Kidney epithelial cell (primary cell): Measurements from ENCODE around the gene CHKA. TPM values are rescaled to one million over a fixed set of nuclear protein-coding genes. Genes with fewer than 3 reads are reported as not detected.

ENCODE experiments used
- DNase-seq: peaks from one replicate; pipeline ENCODE4 v3.0.0-alpha.2; 2010; ENCODE audit warnings: low read depth
- H3K27me3 ChIP-seq: 2 replicates; pipeline ENCODE4 v1.6.0; 2011; ENCODE audit warnings: low read length; ENCODE audit not compliant: control insufficient read depth, insufficient read depth
- H3K36me3 ChIP-seq: 2 replicates; pipeline ENCODE4 v1.5.1; 2011; ENCODE audit warnings: low read length; ENCODE audit not compliant: control insufficient read depth, insufficient read depth
- H3K4me3 ChIP-seq: 2 replicates; pipeline ENCODE4 v1.5.1; 2011; ENCODE audit warnings: low read depth, mild to moderate bottlenecking, control low read depth, low read length
- total RNA-seq: library from RNA; depleted of rRNA; stranded (reverse); fragments of >200 nt; gene quantifications from 2 replicates; pipeline ENCODE4 v1.2.3, GENCODE V29; 2015
- TF ChIP-seq, protein P1 (sequence below): IDR thresholded peaks from 2 replicates; pipeline ENCODE4 v1.5.1; 2011; ENCODE audit warnings: mild to moderate bottlenecking, moderate library complexity, low read length, control low read depth, inconsistent platforms; ENCODE audit not compliant: insufficient read depth, poor library complexity, severe bottlenecking

The CHKA gene
- total RNA-seq, 1 donor from 2014 or later = 30.9 TPM

DNA sequence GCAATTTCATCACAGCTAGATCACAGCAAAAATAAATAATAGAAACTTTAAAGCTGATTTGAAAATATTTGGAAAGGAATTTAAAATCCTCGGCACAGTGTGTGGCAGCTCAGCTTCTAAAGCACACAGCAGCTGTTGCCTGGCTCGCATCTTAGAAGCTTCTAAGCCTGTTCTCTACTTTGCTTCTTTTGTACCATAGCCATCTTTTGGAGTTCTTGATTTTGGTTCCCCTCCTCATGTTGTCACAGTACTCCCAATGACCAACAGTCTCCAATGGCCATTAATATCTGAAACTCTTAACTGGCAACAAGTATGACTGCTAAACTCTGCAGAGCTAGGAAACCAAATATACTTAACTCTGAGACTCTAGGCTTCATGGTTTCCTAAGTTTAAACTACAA lies 28.8 kb downstream of the CHKA start:
- TF ChIP-seq, protein P1, sequence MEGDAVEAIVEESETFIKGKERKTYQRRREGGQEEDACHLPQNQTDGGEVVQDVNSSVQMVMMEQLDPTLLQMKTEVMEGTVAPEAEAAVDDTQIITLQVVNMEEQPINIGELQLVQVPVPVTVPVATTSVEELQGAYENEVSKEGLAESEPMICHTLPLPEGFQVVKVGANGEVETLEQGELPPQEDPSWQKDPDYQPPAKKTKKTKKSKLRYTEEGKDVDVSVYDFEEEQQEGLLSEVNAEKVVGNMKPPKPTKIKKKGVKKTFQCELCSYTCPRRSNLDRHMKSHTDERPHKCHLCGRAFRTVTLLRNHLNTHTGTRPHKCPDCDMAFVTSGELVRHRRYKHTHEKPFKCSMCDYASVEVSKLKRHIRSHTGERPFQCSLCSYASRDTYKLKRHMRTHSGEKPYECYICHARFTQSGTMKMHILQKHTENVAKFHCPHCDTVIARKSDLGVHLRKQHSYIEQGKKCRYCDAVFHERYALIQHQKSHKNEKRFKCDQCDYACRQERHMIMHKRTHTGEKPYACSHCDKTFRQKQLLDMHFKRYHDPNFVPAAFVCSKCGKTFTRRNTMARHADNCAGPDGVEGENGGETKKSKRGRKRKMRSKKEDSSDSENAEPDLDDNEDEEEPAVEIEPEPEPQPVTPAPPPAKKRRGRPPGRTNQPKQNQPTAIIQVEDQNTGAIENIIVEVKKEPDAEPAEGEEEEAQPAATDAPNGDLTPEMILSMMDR = no peak
- H3K36me3 ChIP-seq = no peaks in the 10 kb centered on the region
- no peak for DNase-seq
- no peak overlapping the region for H3K4me3 ChIP-seq
- H3K27me3 ChIP-seq = no peaks in the 10 kb centered on the region

DNA sequence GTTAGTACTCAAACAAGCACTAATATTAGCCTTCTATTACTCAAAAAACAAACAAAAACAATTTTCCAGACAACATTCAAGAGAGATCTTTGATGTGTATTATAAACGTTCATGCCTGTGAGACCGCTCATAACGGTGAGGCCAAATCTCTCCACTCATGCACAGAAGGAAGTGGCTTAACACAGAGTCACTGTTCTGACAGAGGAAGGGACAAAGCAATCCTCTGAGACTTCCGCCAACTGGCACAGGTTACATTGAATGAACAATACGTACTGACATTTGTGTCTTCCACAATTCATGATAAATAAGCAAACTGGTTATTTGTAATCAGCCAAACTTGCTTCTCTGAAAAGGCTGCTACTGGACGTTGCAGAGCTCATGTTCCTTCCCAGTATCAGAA lies 30.5 kb downstream of the CHKA start:
- Histone ChIP-seq H3K36me3 (no peaks in the 10 kb centered on the region), H3K27me3 (no peaks in the 10 kb centered on the region), H3K4me3 (no peak overlapping the region)
- no peak for DNase-seq
- TF ChIP-seq, protein P1 = no peak

DNA sequence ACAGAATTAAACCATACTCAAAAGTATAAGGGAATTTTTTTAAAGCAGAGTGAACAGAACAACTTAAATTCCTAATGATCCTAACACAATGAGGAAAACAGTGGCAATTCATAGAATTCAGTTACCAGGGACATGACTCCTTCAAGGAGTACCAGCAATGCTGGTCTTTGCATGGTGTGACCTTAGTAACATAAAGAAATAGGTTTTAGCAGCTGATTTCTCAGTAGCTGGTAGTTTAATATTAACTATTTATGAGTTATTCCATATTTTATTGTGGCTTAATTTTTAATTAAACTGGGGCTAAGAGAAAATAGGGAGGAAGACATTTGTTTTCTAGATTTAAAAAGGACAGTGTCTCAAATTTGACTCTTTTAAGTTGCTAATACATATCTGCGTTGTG lies 30.9 kb downstream of the CHKA start:
- H3K36me3 ChIP-seq = no peaks in the 10 kb centered on the region
- no peaks in the 10 kb centered on the region for H3K27me3 ChIP-seq
- DNase-seq = no peak
- TF ChIP-seq, protein P1 = no peak
- H3K4me3 ChIP-seq = no peak overlapping the region

DNA sequence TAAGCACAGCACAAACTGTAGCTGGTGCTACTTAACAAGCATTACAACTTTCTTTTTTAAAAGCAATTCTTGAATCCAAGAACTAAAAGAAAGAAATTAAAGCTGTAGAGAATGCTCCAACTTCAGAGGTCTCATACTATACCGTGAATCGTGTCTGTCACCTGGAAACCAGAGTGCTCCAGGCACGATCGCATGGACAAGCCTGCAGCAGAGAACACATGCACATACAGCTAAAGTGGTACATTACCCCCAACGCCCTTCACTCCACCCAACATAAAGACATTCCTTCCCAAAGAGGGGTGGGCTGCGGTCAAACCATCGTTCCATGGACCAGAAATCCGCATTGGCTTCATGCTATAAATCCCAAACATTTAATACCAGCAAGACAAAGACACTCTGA lies 31.5 kb downstream of the CHKA start:
- Histone ChIP-seq H3K36me3 (no peaks in the 10 kb centered on the region), H3K27me3 (no peaks in the 10 kb centered on the region), H3K4me3 (no peak overlapping the region)
- TF ChIP-seq, protein P1 = no peak
- DNase-seq = no peak

DNA sequence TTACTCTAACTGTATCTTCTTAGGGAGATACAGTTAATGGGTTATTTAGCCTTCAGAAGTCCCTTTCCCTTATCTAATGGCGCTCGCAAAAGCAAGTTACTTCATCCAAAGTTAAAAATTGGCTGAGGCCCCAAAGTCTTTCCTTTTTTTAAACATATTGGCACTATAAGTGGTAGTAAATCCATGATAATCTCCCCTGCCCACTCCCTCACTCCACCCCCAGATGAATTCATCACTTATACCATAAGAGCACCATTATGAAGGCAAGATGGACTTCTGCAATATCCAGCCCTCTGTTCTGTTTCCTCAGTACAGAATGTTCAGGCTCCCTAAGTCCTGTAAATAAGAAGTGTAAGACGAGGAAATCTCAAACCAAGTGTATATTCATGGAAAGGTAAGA lies 37.7 kb downstream of the CHKA start:
- Histone ChIP-seq H3K27me3 (no peaks in the 10 kb centered on the region), H3K36me3 (no peaks in the 10 kb centered on the region), H3K4me3 (no peak overlapping the region)
- TF ChIP-seq, protein P1 = no peak
- no peak for DNase-seq

DNA sequence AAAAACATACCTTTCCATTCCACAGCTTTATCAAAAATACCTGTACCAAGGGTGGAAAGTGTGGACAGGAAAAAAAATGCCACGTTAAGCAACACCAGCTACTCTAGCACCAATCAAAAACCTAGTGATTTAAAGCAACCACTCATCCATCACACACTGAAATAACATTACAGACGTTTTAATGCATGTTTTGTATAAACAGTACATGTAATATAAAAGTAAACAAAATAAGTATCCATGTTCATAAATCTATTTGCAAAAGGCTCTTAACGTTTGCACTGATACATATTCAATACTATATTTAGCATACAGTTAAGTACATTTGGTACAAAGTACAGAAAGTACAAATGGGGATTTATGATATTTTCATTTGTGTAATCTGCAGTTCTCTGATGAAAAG lies 38.7 kb downstream of the CHKA start:
- no peak for DNase-seq
- TF ChIP-seq, protein P1 = no peak
- Histone ChIP-seq H3K36me3 (no peaks in the 10 kb centered on the region), H3K27me3 (no peaks in the 10 kb centered on the region), H3K4me3 (no peak overlapping the region)
